HG03060 (cell line): ENCODE results near the gene ARHGAP24.

Experiments used
- ATAC-seq: cut with Tn5 transposase; IDR thresholded peaks from one replicate; pipeline ENCODE4 v1.9.1; 2021; ENCODE audit warnings: low read depth, moderate number of reproducible peaks; ENCODE audit not compliant: unreplicated experiment

ARHGAP24 gene

GRCh38 chr4:85767649-85768048 lies 292.7 kb downstream of the ARHGAP24 start:
- ATAC-seq: no peak

GRCh38 chr4:85769009-85769408 lies 294.1 kb downstream of the ARHGAP24 start:
- ATAC-seq: no peak

GRCh38 chr4:85772470-85772869 lies 297.5 kb downstream of the ARHGAP24 start:
- ATAC-seq: no peak

- ATAC-seq: no peak
These were observed 298.4 kb downstream of the ARHGAP24 start for GRCh38 chr4:85773372-85773771.

- ATAC-seq: no peak
These were observed 299.1 kb downstream of the ARHGAP24 start for GRCh38 chr4:85774000-85774399.

- ATAC-seq: no peak
These were observed 299.5 kb downstream of the ARHGAP24 start for GRCh38 chr4:85774489-85774888.

- no peak for ATAC-seq
These were observed 301.1 kb downstream of the ARHGAP24 start for GRCh38 chr4:85776096-85776495.

- ATAC-seq: no peak
These were observed 301.6 kb downstream of the ARHGAP24 start for GRCh38 chr4:85776579-85776978.

GRCh38 chr4:85777908-85778631 lies 303.1 kb downstream of the ARHGAP24 start:
- ATAC-seq: peak; percentile 46

GRCh38 chr4:85778632-85779131 lies 303.7 kb downstream of the ARHGAP24 start:
- ATAC-seq: peak; percentile 58

- no peak for ATAC-seq
These were observed 304.2 kb downstream of the ARHGAP24 start for GRCh38 chr4:85779165-85779564.

- peak; percentile 42 for ATAC-seq
These were observed 305.7 kb downstream of the ARHGAP24 start for GRCh38 chr4:85780664-85781063.

GRCh38 chr4:85783483-85783882 lies 308.5 kb downstream of the ARHGAP24 start:
- ATAC-seq: no peak

GRCh38 chr4:85783900-85784299 lies 308.9 kb downstream of the ARHGAP24 start:
- no peak for ATAC-seq

GRCh38 chr4:85784348-85784747 lies 309.4 kb downstream of the ARHGAP24 start:
- ATAC-seq: no peak

GRCh38 chr4:85784947-85785346 lies 310.0 kb downstream of the ARHGAP24 start:
- no peak for ATAC-seq

- ATAC-seq: no peak
These were observed 312.2 kb downstream of the ARHGAP24 start for GRCh38 chr4:85787133-85787532.

GRCh38 chr4:85788604-85789003 lies 313.7 kb downstream of the ARHGAP24 start:
- ATAC-seq: no peak

GRCh38 chr4:85789241-85789640 lies 314.3 kb downstream of the ARHGAP24 start:
- no peak for ATAC-seq

- ATAC-seq: no peak
These were observed 315.6 kb downstream of the ARHGAP24 start for GRCh38 chr4:85790582-85790981.

- no peak for ATAC-seq
These were observed 317.7 kb downstream of the ARHGAP24 start for GRCh38 chr4:85792376-85793232.

GRCh38 chr4:85793233-85793585 lies 318.3 kb downstream of the ARHGAP24 start:
- ATAC-seq: no peak
